WTC11 (cell line): ENCODE data around the gene MSL3B.

Experiments
- CBFB ChIP-seq: sonication (generic); formaldehyde crosslinking; IDR thresholded peaks from 2 replicates; pipeline ENCODE4 v1.8.1; 2022; ENCODE audit warnings: mild to moderate bottlenecking, low read depth, missing genetic modification reagents
- ELF4 ChIP-seq: sonication (generic); formaldehyde crosslinking; IDR thresholded peaks from 2 replicates; pipeline ENCODE4 v1.8.1; 2022; ENCODE audit warnings: low read depth, mild to moderate bottlenecking, moderate library complexity, missing genetic modification reagents
- FOXJ3 ChIP-seq: sonication (generic); formaldehyde crosslinking; IDR thresholded peaks from 2 replicates; pipeline ENCODE4 v1.9.0; 2021; ENCODE audit warnings: missing genetic modification reagents, mild to moderate bottlenecking, borderline replicate concordance
- NFATC4 ChIP-seq: fragments of 250-450 bp; sonication (Bioruptor Pico); IDR thresholded peaks from 2 replicates; pipeline ENCODE4 v1.9.0; 2021; ENCODE audit warnings: mild to moderate bottlenecking
- SOX15 ChIP-seq: fragments of 250-450 bp; sonication (Bioruptor Pico); IDR thresholded peaks from 2 replicates; pipeline ENCODE4 v1.9.0; 2021; ENCODE audit warnings: mild to moderate bottlenecking
- TF ChIP-seq, protein P1 (sequence below): fragments of 200-600 bp; IDR thresholded peaks from 2 replicates; pipeline ENCODE4 v1.8.0; 2022; ENCODE audit warnings: antibody characterized with exemption
- TF ChIP-seq, protein P2 (sequence below): sonication (generic); formaldehyde crosslinking; conservative IDR thresholded peaks from 2 replicates; pipeline ENCODE4 v1.8.1; 2022; ENCODE audit warnings: mild to moderate bottlenecking, missing genetic modification reagents
- TF ChIP-seq, protein P3 (sequence below): sonication (generic); formaldehyde crosslinking; IDR thresholded peaks from 2 replicates; pipeline ENCODE4 v1.8.0; 2022; ENCODE audit warnings: mild to moderate bottlenecking, missing genetic modification reagents
- TF ChIP-seq, protein P4 (sequence below): sonication (generic); formaldehyde crosslinking; IDR thresholded peaks from 2 replicates; pipeline ENCODE4 v1.8.1; 2023; ENCODE audit warnings: mild to moderate bottlenecking, missing genetic modification reagents, moderate library complexity
- TF ChIP-seq, protein P5 (sequence below): sonication (generic); formaldehyde crosslinking; conservative IDR thresholded peaks from 2 replicates; pipeline ENCODE4 v1.8.1; 2023; ENCODE audit warnings: mild to moderate bottlenecking, low read depth, missing genetic modification reagents, moderate library complexity
- TF ChIP-seq, protein P6 (sequence below): sonication (generic); formaldehyde crosslinking; IDR thresholded peaks from 2 replicates; pipeline ENCODE4 v1.8.1; 2023; ENCODE audit warnings: mild to moderate bottlenecking, missing genetic modification reagents
- TF ChIP-seq, protein P7 (sequence below): sonication (generic); formaldehyde crosslinking; IDR thresholded peaks from 2 replicates; pipeline ENCODE4 v1.8.1; 2022; ENCODE audit warnings: low read depth, missing genetic modification reagents, borderline replicate concordance
- TF ChIP-seq, protein P8 (sequence below): sonication (generic); formaldehyde crosslinking; IDR thresholded peaks from 2 replicates; pipeline ENCODE4 v1.8.0; 2022; ENCODE audit warnings: mild to moderate bottlenecking, missing genetic modification reagents

DNA sequence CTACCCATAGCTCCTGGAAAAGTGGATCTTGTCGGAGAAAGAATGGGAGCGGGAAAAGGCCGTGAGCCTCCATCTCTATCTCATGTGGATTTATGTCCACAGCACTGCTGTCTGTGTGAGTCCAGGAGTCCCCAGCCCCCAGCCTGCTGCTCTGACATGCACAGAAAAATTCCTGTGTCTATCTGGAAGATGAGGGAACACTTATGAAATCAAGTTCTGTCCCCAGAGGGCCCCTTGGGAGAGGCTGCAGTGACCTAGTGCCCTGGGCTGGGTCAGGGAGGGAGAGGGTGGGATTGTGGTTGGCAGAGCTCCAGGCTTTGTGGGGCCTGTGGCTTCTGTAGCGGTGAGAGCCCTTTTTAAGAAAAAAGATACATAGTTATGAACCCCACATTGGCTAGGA lies 51.4 kb downstream of the MSL3B start:
- TF ChIP-seq, protein P1, sequence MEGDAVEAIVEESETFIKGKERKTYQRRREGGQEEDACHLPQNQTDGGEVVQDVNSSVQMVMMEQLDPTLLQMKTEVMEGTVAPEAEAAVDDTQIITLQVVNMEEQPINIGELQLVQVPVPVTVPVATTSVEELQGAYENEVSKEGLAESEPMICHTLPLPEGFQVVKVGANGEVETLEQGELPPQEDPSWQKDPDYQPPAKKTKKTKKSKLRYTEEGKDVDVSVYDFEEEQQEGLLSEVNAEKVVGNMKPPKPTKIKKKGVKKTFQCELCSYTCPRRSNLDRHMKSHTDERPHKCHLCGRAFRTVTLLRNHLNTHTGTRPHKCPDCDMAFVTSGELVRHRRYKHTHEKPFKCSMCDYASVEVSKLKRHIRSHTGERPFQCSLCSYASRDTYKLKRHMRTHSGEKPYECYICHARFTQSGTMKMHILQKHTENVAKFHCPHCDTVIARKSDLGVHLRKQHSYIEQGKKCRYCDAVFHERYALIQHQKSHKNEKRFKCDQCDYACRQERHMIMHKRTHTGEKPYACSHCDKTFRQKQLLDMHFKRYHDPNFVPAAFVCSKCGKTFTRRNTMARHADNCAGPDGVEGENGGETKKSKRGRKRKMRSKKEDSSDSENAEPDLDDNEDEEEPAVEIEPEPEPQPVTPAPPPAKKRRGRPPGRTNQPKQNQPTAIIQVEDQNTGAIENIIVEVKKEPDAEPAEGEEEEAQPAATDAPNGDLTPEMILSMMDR = no peak
- TF ChIP-seq, protein P2, sequence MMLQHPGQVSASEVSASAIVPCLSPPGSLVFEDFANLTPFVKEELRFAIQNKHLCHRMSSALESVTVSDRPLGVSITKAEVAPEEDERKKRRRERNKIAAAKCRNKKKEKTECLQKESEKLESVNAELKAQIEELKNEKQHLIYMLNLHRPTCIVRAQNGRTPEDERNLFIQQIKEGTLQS (CRISPR knock-in tag) = no peak
- TF ChIP-seq SOX15 (CRISPR knock-in tag) (no peak), NFATC4 (CRISPR knock-in tag) (no peak), FOXJ3 (CRISPR knock-in tag) (no peak), CBFB (CRISPR knock-in tag) (no peak), ELF4 (CRISPR knock-in tag) (no peak)
- TF ChIP-seq, protein P3, sequence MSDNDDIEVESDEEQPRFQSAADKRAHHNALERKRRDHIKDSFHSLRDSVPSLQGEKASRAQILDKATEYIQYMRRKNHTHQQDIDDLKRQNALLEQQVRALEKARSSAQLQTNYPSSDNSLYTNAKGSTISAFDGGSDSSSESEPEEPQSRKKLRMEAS (CRISPR knock-in tag) = no peak
- TF ChIP-seq, protein P4, sequence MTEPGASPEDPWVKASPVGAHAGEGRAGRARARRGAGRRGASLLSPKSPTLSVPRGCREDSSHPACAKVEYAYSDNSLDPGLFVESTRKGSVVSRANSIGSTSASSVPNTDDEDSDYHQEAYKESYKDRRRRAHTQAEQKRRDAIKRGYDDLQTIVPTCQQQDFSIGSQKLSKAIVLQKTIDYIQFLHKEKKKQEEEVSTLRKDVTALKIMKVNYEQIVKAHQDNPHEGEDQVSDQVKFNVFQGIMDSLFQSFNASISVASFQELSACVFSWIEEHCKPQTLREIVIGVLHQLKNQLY = no peak
- TF ChIP-seq, protein P5, sequence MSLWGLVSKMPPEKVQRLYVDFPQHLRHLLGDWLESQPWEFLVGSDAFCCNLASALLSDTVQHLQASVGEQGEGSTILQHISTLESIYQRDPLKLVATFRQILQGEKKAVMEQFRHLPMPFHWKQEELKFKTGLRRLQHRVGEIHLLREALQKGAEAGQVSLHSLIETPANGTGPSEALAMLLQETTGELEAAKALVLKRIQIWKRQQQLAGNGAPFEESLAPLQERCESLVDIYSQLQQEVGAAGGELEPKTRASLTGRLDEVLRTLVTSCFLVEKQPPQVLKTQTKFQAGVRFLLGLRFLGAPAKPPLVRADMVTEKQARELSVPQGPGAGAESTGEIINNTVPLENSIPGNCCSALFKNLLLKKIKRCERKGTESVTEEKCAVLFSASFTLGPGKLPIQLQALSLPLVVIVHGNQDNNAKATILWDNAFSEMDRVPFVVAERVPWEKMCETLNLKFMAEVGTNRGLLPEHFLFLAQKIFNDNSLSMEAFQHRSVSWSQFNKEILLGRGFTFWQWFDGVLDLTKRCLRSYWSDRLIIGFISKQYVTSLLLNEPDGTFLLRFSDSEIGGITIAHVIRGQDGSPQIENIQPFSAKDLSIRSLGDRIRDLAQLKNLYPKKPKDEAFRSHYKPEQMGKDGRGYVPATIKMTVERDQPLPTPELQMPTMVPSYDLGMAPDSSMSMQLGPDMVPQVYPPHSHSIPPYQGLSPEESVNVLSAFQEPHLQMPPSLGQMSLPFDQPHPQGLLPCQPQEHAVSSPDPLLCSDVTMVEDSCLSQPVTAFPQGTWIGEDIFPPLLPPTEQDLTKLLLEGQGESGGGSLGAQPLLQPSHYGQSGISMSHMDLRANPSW (CRISPR knock-in tag) = no peak
- TF ChIP-seq, protein P6, sequence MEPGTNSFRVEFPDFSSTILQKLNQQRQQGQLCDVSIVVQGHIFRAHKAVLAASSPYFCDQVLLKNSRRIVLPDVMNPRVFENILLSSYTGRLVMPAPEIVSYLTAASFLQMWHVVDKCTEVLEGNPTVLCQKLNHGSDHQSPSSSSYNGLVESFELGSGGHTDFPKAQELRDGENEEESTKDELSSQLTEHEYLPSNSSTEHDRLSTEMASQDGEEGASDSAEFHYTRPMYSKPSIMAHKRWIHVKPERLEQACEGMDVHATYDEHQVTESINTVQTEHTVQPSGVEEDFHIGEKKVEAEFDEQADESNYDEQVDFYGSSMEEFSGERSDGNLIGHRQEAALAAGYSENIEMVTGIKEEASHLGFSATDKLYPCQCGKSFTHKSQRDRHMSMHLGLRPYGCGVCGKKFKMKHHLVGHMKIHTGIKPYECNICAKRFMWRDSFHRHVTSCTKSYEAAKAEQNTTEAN (CRISPR knock-in tag) = no peak
- TF ChIP-seq, protein P7, sequence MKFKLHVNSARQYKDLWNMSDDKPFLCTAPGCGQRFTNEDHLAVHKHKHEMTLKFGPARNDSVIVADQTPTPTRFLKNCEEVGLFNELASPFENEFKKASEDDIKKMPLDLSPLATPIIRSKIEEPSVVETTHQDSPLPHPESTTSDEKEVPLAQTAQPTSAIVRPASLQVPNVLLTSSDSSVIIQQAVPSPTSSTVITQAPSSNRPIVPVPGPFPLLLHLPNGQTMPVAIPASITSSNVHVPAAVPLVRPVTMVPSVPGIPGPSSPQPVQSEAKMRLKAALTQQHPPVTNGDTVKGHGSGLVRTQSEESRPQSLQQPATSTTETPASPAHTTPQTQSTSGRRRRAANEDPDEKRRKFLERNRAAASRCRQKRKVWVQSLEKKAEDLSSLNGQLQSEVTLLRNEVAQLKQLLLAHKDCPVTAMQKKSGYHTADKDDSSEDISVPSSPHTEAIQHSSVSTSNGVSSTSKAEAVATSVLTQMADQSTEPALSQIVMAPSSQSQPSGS = no peak
- TF ChIP-seq, protein P8, sequence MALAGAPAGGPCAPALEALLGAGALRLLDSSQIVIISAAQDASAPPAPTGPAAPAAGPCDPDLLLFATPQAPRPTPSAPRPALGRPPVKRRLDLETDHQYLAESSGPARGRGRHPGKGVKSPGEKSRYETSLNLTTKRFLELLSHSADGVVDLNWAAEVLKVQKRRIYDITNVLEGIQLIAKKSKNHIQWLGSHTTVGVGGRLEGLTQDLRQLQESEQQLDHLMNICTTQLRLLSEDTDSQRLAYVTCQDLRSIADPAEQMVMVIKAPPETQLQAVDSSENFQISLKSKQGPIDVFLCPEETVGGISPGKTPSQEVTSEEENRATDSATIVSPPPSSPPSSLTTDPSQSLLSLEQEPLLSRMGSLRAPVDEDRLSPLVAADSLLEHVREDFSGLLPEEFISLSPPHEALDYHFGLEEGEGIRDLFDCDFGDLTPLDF (CRISPR knock-in tag) = no peak
